ENCODE measurements around the gene GCA. TPM values are rescaled to one million over a fixed set of nuclear protein-coding genes. Genes with fewer than 3 reads are reported as not detected.

Gene GCA
- total RNA-seq, 1 experiment from 2014 or later: 7.0 TPM

GRCh38 chr2:162301877-162302276, 42.1 kb upstream of the GCA start:
- DNase-seq (ENCODE audit: low spot score): no peak
- POLR2A ChIA-PET (ENCODE audit: low non-redundant PET): no interaction called here
- Histone ChIP-seq H3K36me3 (ENCODE audit: insufficient read depth, low read length, poor library complexity, severe bottlenecking) (no peaks in the 10 kb centered on the region), H3K27ac (ENCODE audit: low read depth, low read length, poor library complexity, severe bottlenecking) (no peak overlapping the region), H3K4me1 (ENCODE audit: insufficient read depth, low read length, poor library complexity, severe bottlenecking) (no peaks in the 10 kb centered on the region), H3K27me3 (replicated peaks; ENCODE audit: insufficient read depth, low read depth, low read length, poor library complexity) (no peaks in the 10 kb centered on the region), H3K4me3 (ENCODE audit: low read depth, low read length, poor library complexity, severe bottlenecking) (no peak overlapping the region), H3K9me3 (ENCODE audit: low read depth, low read length, poor library complexity, severe bottlenecking) (no peaks in the 10 kb centered on the region)
- intact Hi-C loops (cut with micrococcal nuclease; ENCODE audit: unreplicated experiment): loop anchor here (5.0 to 10.0 kb wide), 2 partner anchors 297 to 715 kb away; no protein-coding TSS in a partner anchor
- TF ChIP-seq EZH2 (IDR thresholded peaks at IDR 0.05; ENCODE audit: borderline replicate concordance, low read depth, low read length, poor library complexity, severe bottlenecking): no peak
- TF ChIP-seq CTCF (conservative IDR thresholded peaks at IDR 0.05; ENCODE audit: low read depth, low read length): no peak
- CTCF ChIA-PET: interaction anchor here (2.0 kb wide), 1 partner anchor 81 kb away, joined by 9 read pairs; no protein-coding TSS in a partner anchor
- BruUV-seq (replicated peaks): no TSS peak

DNA sequence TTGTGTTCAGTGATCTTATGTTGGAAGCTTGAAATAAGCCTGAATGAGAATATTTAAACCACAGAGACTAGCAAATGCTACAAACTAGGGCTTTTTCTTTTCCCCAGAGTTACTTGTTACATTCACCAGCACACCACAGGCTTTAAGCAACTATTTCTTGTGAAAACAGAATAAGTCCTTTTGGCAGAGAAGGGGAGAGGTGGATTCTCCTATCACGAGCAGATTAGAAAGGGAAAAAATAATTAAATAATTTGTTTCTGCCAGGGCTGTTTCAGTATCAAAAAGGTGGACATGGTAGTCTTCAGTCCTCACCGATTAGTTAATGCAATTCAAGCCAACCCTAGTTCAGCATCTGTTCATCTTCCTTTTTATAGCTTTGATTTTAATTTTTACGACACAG, 38.0 kb upstream of the GCA start:
- ChIA-PET CTCF (no interaction called here), POLR2A (ENCODE audit: low non-redundant PET) (no interaction called here)
- H3K4me3 ChIP-seq (ENCODE audit: low read depth, low read length, poor library complexity, severe bottlenecking): no peak overlapping the region
- no peak for DNase-seq (ENCODE audit: low spot score)
- BruUV-seq (replicated peaks): no TSS peak
- no peaks in the 10 kb centered on the region for H3K4me1 ChIP-seq (ENCODE audit: insufficient read depth, low read length, poor library complexity, severe bottlenecking)
- no peaks in the 10 kb centered on the region for H3K27me3 ChIP-seq (replicated peaks; ENCODE audit: insufficient read depth, low read depth, low read length, poor library complexity)
- no peak overlapping the region for H3K27ac ChIP-seq (ENCODE audit: low read depth, low read length, poor library complexity, severe bottlenecking)
- H3K9me3 ChIP-seq (ENCODE audit: low read depth, low read length, poor library complexity, severe bottlenecking): no peaks in the 10 kb centered on the region
- intact Hi-C loops (cut with micrococcal nuclease; ENCODE audit: unreplicated experiment): loop anchor here (10.0 kb wide), 1 partner anchor 301 kb away; no protein-coding TSS in a partner anchor
- H3K36me3 ChIP-seq (ENCODE audit: insufficient read depth, low read length, poor library complexity, severe bottlenecking): no peaks in the 10 kb centered on the region
- TF ChIP-seq CTCF (conservative IDR thresholded peaks at IDR 0.05; ENCODE audit: low read depth, low read length) (no peak), EZH2 (IDR thresholded peaks at IDR 0.05; ENCODE audit: borderline replicate concordance, low read depth, low read length, poor library complexity, severe bottlenecking) (no peak)

GRCh38 chr2:162308747-162309503, 35.0 kb upstream of the GCA start:
- intact Hi-C loops (cut with micrococcal nuclease; ENCODE audit: unreplicated experiment): loop anchor here (10.0 kb wide), 1 partner anchor 304 kb away; no protein-coding TSS in a partner anchor
- ChIA-PET POLR2A (ENCODE audit: low non-redundant PET) (no interaction called here), CTCF (interaction anchor here (0.6 kb wide), 1 partner anchor 1670 kb away, joined by 3 read pairs; no protein-coding TSS in a partner anchor)
- DNase-seq (ENCODE audit: low spot score): no peak
- BruUV-seq (replicated peaks): no TSS peak
- TF ChIP-seq CTCF (conservative IDR thresholded peaks at IDR 0.05; ENCODE audit: low read depth, low read length) (no peak), EZH2 (IDR thresholded peaks at IDR 0.05; ENCODE audit: borderline replicate concordance, low read depth, low read length, poor library complexity, severe bottlenecking) (no peak)
- Histone ChIP-seq H3K9me3 (ENCODE audit: low read depth, low read length, poor library complexity, severe bottlenecking) (no peaks in the 10 kb centered on the region), H3K4me3 (ENCODE audit: low read depth, low read length, poor library complexity, severe bottlenecking) (no peak overlapping the region), H3K36me3 (ENCODE audit: insufficient read depth, low read length, poor library complexity, severe bottlenecking) (no peaks in the 10 kb centered on the region), H3K4me1 (ENCODE audit: insufficient read depth, low read length, poor library complexity, severe bottlenecking) (no peaks in the 10 kb centered on the region), H3K27ac (ENCODE audit: low read depth, low read length, poor library complexity, severe bottlenecking) (no peak overlapping the region), H3K27me3 (replicated peaks; ENCODE audit: insufficient read depth, low read depth, low read length, poor library complexity) (no peaks in the 10 kb centered on the region)
